Stimulated activated naive CD8-positive, alpha-beta T cell treated with anti-CD3 and anti-CD28 coated beads, Interleukin-15, Interleukin-2, amounts not matched to agents 100 U/mL and 50 U/mL, for 24 hours (primary cell): Measurements from ENCODE around the gene FAM81A.
A peak's percentile ranks its signal among the peaks of the same experiment; 100 is the strongest.

Source experiments
- ATAC-seq: fragments of 150-1000 bp; cut with Tn5 transposase; one replicate; pipeline ENCODE4 v1.10.0; 2021
- DNase-seq: peaks from one replicate; pipeline ENCODE4 v3.0.0; 2021

Gene FAM81A

GRCh38 chr15:59541750-59542149 is 103.8 kb downstream of the FAM81A start:
- ATAC-seq, result no peak
- no peak for DNase-seq

DNA sequence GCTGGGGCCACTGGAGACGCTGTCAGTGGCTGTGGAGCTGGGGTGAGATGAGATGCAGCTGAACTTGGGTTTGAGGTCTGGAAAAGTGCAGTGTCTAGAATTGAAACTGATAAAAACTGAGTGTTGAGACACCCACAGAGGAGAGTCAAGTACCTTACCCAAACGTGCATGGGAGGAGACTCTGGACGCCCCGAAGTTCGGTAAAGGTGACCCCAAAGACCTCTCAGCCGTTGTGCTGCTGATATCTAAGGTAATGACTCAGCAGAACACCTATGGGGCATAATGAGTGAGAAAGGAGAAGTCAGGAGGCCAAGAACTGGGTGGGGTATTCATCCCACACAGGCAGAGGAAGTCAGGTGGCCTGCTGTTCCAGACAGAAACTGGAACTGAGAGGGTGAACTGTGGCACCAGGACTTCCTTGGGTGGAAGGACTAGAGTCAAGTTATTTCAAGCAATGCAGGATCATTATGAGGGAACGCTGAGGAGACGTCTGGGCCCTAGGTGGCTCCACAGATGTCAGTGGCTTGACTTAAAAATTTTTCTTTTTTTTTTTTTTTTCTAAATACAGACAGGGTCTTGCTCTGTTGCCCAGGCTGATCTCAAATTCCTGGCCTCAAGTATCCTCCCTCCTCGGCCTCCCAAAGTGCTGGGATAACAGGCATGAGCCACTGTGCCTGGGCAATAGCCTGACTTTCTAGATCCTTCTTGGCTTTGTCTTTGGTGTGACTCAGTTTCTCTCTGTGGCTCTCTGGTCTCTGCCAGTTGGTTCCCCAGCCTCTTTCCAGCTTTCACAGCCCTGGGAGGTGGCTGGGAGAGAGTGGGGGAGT is 105.9 kb downstream of the FAM81A start:
- peak; percentile 60 for ATAC-seq
- no peak for DNase-seq

DNA sequence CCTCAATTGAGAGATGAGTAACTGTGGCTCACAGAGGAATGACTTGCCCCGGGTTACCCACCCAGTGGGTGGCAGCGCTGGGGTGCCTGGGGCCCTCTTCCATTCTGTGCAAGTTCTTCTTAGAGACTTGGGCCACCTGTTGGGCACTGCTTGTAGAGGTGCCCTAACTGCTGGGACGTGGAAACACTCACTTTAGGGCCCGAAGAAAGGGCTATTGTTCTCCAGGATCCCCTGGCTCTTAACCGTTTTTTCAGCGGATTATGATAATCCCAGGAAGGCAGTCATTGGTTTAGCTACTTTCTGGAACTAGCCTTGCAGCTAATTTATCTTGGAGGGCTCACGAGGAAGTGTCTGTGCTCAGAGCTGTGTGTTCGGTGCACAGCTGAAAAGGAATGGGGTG is 107.6 kb downstream of the FAM81A start:
- ATAC-seq (no peak), DNase-seq (no peak)

- DNase-seq (no peak), ATAC-seq (no peak)
Observed at GRCh38 chr15:59548501-59549226, 110.7 kb downstream of the FAM81A start.

DNA sequence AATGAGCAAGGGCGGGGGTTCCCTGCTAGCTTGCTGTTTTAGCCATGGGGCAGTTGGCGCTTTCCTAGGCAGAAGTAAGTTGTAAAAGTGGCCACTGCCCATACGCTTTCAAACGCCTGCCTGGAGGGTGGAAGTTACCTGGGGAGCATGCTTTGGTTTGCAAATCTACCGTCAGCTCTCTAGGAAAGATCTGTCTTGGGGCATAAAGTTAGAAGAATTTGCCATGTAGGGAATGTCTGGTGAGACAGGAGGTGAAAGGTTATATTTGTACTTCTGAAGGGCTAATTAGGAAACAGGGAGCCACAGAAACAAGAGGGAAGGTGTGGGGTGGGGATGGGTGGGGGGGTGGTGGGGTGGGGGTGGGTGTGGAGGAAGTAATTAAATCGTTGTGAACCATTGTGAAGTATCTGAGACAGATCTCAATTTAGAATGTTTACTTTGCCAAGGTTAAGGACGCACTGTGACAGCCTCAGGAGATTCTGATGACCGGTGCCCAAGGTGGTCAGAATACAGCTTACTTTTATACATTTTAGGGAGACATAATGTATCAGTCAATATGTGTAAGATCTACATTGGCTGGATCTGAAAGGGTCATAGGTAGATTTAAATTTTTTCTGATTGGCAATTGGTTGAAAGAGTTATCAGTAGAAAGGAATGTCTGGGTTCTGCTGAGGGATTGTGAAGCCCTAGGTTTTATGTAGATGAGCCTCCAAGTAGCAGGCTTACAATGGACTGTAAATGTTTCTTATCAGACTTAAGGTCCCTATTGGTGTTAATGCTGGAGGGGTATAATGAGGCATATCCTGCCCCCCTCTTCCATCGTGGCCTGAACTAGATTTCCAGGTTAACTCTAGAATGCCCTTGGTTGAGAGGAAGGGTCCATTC is 111.6 kb downstream of the FAM81A start:
- no peak for DNase-seq
- no peak for ATAC-seq

DNA sequence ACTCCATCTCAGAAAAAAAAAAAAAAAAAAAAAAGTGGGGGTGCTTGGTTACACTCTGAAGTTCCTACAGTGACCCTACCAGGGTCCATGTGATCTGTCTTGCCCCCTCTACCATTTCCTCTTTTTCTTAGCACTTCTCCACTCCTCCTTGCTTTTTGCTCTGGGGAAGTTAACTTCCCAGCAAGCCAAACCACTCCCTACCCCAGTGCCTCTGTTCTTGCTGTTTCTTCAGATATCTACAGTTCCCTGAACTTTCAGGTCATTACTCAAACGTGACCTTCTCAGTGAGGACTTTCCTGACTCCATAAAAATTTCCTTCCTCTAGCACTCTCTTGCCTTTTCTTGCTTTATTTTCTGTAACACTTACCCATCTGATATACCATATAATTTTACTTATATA is 112.5 kb downstream of the FAM81A start:
- ATAC-seq (no peak), DNase-seq (no peak)

- ATAC-seq, result no peak
- DNase-seq, result no peak
Observed at GRCh38 chr15:59550956-59551355, 113.0 kb downstream of the FAM81A start.

DNA sequence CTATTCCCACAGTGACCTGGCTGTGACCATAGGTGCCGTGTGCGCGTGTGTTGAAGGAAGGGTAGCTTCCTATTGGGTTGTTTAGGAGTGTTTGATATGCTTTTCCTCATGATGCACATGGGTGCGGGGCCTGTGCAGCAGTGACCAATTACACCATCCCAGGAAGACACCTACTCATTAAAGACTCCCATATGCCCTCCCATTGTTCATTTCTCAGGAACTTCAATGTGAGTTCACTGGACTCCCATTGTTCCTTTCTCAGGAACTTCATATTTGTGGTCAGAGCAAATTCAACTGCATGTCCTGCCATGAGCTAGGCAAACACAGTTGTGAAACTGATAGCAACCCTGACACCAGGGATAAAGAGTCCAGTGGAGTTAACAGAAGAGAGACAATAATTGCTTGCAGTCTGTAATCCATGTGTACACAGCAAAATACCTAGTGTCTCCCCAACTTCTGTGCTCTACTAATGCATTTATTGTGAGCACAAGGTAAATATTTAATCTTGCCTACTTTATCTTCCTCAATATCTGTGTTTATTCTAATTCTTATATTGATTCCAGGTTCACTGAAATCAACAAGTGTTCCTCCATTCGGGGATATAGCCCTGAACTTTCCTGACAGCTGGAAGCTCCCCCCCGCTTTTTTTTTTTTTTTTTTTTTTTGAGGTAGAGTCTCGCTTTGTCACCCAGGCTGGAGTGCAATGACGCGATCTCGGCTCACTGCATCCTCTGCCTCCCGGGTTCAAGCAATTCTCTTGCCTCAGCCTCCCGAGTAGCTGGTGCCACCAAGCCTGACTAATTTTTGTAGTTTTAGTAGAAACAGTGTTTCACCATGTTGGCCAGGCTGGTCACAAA is 116.1 kb downstream of the FAM81A start:
- no peak for ATAC-seq
- no peak for DNase-seq

DNA sequence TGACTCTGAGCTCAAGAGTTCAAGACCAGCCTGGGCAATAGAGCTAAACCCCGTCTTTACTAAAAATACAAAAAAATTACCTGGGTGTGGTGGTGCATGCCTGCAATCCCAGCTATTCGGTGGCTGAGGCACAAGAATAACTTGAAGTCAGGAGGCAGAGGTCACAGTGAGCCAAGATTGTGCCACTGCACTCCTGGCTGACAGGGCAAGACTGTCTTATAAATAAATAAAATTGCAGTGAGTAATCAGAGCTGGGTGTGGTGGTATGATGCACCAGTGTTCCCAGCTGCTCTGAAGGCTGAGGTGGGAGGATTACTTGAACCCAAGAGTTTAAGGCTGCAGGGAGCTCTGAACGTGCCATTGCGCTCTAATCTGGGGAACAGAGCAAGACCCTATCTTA is 117.7 kb downstream of the FAM81A start:
- ATAC-seq (no peak), DNase-seq (no peak)

DNA sequence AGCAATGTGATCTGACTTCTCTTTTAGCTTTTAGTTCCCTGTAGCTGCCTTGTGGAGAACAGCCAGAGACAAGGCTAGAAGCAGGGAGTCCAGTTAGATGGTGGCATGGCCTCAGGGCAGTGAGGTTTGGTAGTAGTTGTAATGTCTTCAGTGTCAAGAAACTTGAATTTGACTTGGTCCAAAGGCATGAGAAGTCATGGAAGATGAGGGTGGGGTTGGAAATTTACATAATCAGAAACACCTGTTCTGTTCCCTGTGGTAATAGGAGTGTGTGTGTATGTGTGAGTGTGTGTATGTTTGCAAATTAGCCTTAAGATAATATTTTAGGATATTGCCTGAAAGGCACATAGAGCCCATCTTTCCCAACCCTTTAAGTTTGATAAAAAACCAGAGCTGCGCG is 118.4 kb downstream of the FAM81A start:
- ATAC-seq (no peak), DNase-seq (no peak)

DNA sequence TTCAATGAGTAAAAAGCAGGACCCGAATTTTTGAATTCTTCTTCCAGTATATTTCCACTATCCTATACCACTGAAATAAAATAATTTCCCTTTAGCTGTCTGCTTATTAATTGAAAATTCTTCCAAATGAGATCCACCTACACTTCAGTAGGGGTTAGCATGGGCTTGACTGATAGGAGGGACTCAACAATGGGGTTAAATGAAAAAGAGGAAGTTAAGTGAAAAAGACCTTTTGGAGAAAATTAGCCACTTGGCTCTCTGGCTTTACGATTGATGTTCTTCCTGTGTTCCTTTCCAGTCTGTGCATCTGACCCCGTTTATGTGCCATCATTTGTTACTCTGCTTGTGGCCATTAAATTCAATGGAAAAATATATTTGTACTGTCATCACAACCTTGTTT is 119.6 kb downstream of the FAM81A start:
- no peak for ATAC-seq

GRCh38 chr15:59558851-59559250 is 120.9 kb downstream of the FAM81A start:
- DNase-seq (no peak), ATAC-seq (no peak)

More for the DNA sequence above, 119.6 kb downstream of the FAM81A start:
- no peak for DNase-seq

- no peak for ATAC-seq
- no peak for DNase-seq
Observed at GRCh38 chr15:59561547-59561946, 123.6 kb downstream of the FAM81A start.

DNA sequence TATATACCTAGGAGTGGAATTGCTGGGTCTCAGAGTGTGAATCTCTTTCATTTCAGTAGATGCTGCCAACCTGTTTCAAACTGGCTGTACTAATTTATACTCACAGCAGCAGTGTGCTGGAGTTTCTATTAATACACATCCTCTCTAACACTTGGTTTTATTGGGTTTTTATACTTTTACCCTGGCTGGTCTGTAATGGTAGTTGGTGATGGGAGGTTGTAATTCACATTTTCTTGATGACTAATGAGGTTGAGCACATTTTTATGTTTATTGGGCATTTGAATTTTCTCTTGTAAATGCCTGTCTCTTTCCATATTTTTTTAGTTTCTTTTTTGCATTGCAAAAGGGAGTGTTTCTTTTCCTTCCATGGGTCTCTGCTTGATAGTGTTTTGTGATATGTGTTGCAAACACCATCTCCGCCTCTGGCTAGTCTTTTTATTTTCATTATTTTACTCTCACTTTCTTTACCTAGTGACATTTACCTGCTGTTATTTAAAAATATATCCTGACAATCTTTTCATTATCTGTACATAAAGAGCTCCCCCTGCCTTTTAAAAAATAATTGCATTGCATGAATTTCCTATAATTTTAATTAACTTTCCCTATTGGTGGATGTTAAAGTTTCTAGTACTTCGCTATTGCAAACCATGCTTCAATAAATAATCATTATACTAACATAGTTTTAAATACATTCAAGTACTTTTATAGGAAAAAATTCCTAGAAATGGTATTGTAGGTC is 124.6 kb downstream of the FAM81A start:
- DNase-seq (no peak), ATAC-seq (no peak)

DNA sequence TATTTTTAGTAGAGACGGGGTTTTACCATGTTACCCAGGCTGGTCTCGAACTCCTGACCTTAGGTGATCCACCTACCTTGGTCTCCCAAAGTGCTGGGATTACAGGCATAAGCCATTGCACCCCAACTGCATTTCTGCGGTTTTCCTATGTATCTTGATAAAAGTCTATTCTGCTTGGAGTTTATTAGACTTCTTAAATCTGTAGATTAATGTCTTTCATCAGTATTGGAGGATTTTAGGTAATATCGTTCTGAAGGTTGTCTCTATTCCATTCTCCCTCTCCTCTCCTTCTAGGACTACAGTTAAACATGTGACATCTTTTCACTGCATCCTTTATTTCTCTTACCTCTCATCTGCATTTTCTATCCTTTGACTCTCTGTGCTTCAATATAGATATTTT is 127.3 kb downstream of the FAM81A start:
- ATAC-seq (no peak), DNase-seq (no peak)

DNA sequence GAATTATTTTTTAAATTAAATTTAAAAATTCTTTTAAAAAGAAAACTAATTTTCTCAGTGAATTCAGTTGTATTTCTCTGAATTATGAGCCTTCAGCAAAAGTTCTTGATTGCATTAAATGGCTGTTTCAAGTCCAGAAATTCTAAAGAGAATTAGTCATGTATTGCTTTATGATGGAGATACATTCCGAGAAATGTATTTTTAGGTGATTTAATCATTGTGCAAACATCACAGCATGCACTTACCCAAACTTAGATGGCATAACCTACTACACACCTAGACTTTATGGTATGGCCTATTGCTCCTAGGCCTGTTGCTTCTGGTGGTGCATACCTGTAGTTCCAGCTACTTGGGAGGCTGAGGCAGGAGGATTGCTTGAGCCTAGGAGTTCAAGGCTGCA is 129.3 kb downstream of the FAM81A start:
- no peak for DNase-seq
- no peak for ATAC-seq

DNA sequence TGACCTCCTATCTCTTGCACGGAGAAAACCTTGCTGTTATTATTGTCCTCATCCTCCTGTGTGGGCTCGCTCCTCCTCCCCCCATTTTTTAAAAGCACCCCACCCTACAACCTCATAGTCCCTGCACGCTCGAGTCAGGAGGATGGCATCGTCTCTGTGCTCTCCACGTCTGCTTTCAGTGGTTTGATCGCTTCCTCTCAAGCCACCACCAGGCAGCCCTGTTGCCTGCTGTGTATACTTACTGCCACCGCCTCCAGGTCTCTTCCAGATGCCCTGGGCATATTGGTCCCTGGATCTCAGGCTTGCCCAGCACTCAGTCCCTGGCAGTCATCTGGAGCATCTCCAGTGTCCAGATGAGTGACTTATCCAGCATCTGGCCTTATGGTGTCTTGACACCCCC is 131.5 kb downstream of the FAM81A start:
- no peak for DNase-seq
- no peak for ATAC-seq

DNA sequence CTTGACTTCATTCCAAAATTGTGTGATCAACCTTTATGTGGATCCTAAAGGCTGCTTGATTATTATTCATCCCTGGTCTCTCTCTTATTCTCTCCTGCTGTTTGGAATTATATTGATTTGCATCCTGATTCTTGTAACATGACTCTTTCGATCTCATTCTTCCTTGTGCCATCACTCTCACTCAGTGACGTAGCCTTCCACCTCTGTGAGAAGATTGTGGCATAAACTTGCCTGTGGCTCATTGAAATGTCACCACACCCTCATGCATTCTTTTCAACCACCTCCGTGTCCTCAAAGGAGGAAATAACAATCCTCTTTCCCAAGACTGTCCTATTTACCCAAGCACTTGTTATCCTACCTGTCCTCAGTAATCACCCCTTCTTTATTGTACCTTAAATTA is 132.3 kb downstream of the FAM81A start:
- DNase-seq (no peak), ATAC-seq (no peak)

DNA sequence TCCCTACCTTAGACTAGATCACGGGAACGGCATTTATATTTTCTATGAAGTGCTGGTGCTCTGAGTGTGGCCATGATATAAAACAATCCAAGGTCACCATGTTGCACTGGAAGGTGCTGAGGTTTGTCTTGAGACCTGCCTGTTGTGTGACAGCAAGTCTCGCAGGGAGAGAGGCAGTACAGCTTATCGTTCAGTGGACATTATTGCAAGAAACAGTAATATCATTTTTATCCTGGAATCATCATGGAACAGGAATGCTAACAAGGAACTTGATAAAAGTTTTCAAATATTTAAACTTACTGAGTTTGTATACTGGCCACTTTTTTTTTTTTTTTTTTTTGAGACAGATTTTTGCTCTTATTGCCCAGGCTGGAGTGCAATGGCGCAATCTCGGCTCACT is 133.6 kb downstream of the FAM81A start:
- no peak for DNase-seq
- ATAC-seq, result no peak
